Activated gamma-delta T cell treated with anti-CD3 and anti-CD28 coated beads, Interleukin-2, amount 50 U/mL, for 16 hours (primary cell): ENCODE data around the gene CTBP1.

Experiments
- DNase-seq: peaks from one replicate; pipeline ENCODE4 v3.0.0-alpha.2; 2020; ENCODE audit warnings: low read depth

Gene CTBP1

GRCh38 chr4:1175635-1176229, 73.2 kb downstream of the CTBP1 start:
- DNase-seq: no peak

DNA sequence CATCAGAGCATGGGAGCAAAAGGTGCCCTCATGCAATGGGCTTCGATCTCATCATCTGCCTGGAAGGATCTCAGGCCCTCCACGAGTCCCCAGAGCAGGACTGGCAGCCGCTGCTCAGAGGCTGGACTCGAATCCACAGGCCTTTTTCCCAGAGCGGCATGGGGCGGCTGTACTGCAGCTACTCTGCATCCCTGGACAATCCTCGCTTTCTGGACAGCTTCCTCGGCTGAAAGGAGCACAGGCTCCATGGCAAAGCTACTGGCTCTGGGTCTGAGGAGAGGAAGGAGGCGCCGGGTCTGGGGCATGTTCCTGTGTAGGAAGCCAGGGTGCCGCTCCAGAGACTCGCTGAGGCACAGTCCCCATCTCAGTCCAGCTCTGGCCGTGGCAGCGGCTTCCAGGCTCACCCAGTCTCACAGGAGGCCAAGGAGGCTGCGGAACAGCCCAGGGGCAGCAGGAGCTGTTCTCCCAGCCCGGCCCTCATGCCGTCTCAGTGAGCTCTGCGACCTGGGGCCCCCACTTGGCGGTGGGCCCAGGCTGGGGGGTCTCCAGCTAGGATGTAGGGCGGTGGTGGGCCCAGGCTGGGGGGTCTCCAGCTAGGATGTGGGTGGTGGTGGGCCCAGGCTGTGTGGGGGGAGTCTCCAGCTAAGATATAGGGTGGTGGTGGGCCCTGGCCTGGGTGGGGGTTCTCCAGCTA, 73.8 kb downstream of the CTBP1 start:
- no peak for DNase-seq

- DNase-seq: no peak
Measured at GRCh38 chr4:1172971-1173757, 75.8 kb downstream of the CTBP1 start.

- DNase-seq: no peak
Measured at GRCh38 chr4:1172228-1172851, 76.6 kb downstream of the CTBP1 start, which contains the start of gene SPON2. Gene SPON2 (minus strand): TSS chr4:1172583.

GRCh38 chr4:1171311-1172227, 77.4 kb downstream of the CTBP1 start:
- no peak for DNase-seq

- DNase-seq: no peak
Measured at GRCh38 chr4:1170976-1171310, 78.0 kb downstream of the CTBP1 start.

GRCh38 chr4:1170156-1170975, 78.6 kb downstream of the CTBP1 start:
- no peak for DNase-seq

- DNase-seq: no peak
Measured at GRCh38 chr4:1169691-1170096, 79.2 kb downstream of the CTBP1 start.

DNA sequence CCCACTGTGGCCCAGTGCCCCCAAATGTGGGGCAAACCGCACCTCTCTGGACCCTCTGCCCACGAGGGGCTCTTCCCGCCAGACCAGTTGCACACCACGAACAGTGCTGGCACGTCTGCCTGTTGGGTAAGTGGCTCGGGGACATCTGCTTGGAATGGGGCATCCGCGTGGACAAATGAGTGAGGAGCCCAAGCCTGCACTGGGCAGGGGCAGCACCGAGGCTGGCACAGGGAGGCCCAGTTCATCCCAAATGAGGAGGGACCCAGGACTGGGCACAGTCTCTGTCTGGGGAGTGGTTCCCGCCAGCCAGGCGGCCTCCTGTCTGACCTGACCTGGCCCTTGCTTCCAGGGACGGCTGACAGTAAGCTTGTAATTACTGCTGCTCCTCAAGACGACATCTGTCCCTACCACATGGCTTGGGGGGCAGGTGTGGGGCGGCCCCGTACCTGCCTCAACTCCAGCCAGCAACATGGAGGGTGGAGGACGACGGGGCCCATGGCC, 79.7 kb downstream of the CTBP1 start:
- DNase-seq: no peak

DNA sequence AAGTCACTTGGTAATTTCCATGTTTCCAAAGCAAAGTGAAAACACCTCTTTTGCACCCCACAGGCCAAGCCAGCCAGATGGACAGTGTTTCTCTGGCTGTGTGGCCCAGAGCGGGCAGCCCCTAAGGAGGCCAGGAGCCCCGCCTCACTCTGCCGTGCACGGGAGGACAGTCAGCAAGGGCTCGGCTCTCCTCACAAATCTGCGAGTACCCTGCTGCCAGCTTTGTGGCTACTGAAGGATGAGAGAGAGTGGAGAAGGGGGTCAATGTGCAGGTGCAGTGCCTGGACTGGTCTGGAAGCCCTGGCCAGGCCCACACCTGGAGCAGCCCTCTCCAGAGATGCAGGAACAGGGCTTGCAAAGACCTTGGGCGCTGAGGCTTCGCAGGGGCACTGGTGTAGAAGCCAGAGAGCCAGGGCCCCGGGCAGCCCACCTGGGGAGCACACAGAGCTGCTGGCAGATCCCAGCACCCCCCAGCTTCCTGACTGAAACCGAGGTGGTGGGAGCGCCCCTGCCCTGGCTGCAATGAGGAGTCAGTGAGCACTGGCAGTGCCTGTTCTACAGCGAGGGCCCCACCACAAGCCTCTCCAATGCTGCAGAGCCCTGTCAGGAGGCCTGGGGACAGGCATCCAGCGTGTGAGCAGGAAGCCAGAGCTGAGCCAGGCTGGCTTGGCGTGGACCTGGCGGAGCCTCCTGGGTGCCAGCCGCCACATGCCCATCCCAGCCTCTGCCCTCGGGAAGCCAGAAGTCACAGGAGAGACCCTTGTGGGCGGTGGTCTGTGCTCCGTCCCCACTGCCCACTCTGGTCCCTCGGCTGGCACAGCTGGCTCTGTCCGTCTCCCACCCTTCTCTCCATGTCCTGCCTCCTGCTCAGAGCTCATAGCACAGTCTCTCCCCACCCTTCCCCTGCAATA, 80.5 kb downstream of the CTBP1 start:
- DNase-seq: no peak

DNA sequence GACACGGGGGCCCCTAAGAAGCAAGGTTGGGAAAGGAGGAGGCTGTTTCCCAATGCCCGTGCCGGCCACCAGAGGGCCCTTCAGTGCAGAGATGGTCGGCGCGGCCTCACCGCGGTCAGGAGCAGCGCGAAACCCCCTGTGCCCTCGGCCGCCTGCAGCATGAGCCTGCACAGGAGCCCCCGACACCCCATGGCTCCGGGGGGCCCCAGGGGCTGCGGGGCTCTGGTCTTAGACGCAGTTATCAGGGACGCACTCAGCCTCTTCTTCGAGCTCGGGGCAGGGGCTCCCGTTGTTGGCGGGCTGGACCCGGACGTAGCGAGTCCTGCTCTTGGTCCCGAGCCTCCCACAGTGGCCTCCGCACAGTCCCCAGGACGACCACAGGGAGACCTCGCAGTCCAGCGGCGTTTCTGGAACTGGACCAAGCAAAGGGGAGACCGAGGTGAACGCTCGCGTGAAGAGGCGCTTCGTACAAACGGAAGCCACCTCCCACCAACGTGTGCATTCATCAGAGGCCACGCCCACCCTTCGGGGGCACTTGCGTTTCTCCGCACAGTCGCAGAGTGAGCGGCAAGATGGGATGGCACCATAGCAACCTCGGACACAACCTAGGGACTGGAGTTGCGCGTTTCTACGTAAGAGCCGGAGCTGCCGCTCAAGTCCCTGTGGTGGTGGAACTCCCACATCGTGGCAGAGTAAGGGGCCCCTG, 81.5 kb downstream of the CTBP1 start:
- peak; percentile 78 for DNase-seq

- no peak for DNase-seq
Measured at GRCh38 chr4:1166509-1167243, 82.3 kb downstream of the CTBP1 start.

DNA sequence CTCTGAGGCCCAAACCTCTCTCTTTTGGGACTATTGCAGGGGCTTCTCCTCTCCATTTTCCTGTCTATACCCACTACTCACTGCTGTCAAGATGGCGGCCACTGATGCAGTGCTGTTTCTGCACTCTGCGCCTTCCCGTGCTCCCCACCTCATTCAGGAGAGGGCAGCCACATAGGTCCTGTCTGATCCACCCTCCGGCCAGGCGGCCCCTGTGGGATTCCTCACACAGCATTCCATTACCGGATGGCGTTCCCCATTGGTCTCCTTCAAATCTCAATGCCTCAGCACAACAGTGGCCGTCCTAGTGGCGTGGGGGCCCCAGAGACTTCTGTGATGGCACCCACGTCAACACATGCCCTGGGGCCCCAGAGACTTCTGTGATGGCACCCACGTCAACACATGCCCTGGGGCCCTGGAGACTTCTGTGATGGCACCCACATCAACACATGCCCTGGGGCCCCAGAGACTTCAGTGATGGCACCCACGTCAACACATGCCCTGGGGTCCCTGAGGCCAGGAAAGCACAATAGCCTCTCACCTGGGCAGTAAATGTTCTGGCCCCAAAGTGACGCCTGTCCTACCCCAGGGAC, 83.9 kb downstream of the CTBP1 start:
- no peak for DNase-seq

GRCh38 chr4:1164444-1164843, 84.5 kb downstream of the CTBP1 start:
- DNase-seq: no peak

GRCh38 chr4:1164040-1164439, 84.9 kb downstream of the CTBP1 start:
- no peak for DNase-seq
